Stimulated activated CD8-positive, alpha-beta memory T cell treated with anti-CD3 and anti-CD28 coated beads, Interleukin-12 subunit alpha, Interleukin-12 subunit beta, amount 100 ng/mL, for 1 hour (primary cell): ENCODE results near the gene RAB1B.
"Not testable (repeated sequence)": the region's sequence is repeated elsewhere in the genome, so short reads cannot be mapped to it uniquely, and the experiment has no call there.

Experiments used
- DNase-seq: peaks from one replicate; pipeline ENCODE4 v3.0.0-alpha.2; 2020; ENCODE audit warnings: low read depth

RAB1B gene

GRCh38 chr11:66309475-66309874 lies 41.0 kb downstream of the RAB1B start:
- DNase-seq = no peak

- no peak for DNase-seq
Measured at GRCh38 chr11:66310324-66310723, 41.9 kb downstream of the RAB1B start.

- not testable (repeated sequence) for DNase-seq
Measured at GRCh38 chr11:66310803-66311440, 42.5 kb downstream of the RAB1B start.

GRCh38 chr11:66311470-66311964 lies 43.1 kb downstream of the RAB1B start:
- DNase-seq = no peak

GRCh38 chr11:66311965-66312548 lies 43.6 kb downstream of the RAB1B start:
- DNase-seq = peak; percentile 98

GRCh38 chr11:66312549-66313320 lies 44.3 kb downstream of the RAB1B start:
- DNase-seq = peak; percentile 97

- DNase-seq = no peak
Measured at GRCh38 chr11:66313321-66314185, 45.1 kb downstream of the RAB1B start.

GRCh38 chr11:66314186-66314501 lies 45.7 kb downstream of the RAB1B start:
- DNase-seq = no peak

- no peak for DNase-seq
Measured at GRCh38 chr11:66314561-66315497, 46.4 kb downstream of the RAB1B start.

GRCh38 chr11:66315498-66315885 lies 47.1 kb downstream of the RAB1B start:
- DNase-seq = no peak

- DNase-seq = no peak
Measured at GRCh38 chr11:66315921-66316811, 47.7 kb downstream of the RAB1B start.

GRCh38 chr11:66316849-66317251 lies 48.4 kb downstream of the RAB1B start, which contains the start of gene CD248:
Gene CD248 (minus strand): TSS chr11:66317044. CDS start chr11:66317027, 17 bp downstream.
- DNase-seq = no peak

- DNase-seq = no peak
Measured at GRCh38 chr11:66317322-66317722, 48.9 kb downstream of the RAB1B start.

- DNase-seq = peak; percentile 58
Measured at GRCh38 chr11:66317723-66318599, 49.5 kb downstream of the RAB1B start.

GRCh38 chr11:66318600-66318970 lies 50.1 kb downstream of the RAB1B start:
- no peak for DNase-seq

GRCh38 chr11:66320289-66320688 lies 51.9 kb downstream of the RAB1B start:
- DNase-seq = not testable (repeated sequence)

GRCh38 chr11:66320748-66321147 lies 52.3 kb downstream of the RAB1B start:
- DNase-seq = not testable (repeated sequence)

GRCh38 chr11:66321606-66322005 lies 53.2 kb downstream of the RAB1B start:
- no peak for DNase-seq
